NB4 (cell line): Measurements from ENCODE around the gene ANXA8.
"Not testable (repeated sequence)": the region's sequence is repeated elsewhere in the genome, so short reads cannot be mapped to it uniquely, and the experiment has no call there.

Source experiments
- CTCF ChIP-seq: IDR thresholded peaks from one replicate; pipeline ENCODE4 v1.5.1; 2012; ENCODE audit warnings: low read depth, low read length
- MAX ChIP-seq: IDR thresholded peaks from 2 replicates; pipeline ENCODE4 v1.6.1; 2011; ENCODE audit warnings: low read depth, low read length
- MYC ChIP-seq: IDR thresholded peaks from 2 replicates; pipeline ENCODE4 v1.6.1; 2011; ENCODE audit warnings: low read depth, low read length
- POLR2A ChIP-seq: IDR thresholded peaks from 2 replicates; pipeline ENCODE4 v1.6.1; 2011; ENCODE audit warnings: mild to moderate bottlenecking; ENCODE audit not compliant: insufficient read length; ENCODE audit errors: extremely low read depth

- TF ChIP-seq CTCF, POLR2A, MYC: not testable (repeated sequence)
- TF ChIP-seq MAX: 0 out of 2 replicates have a peak, but pooled peaks have one; percentile 9
Observed at GRCh38 chr10:47465216-47465917, 18.5 kb downstream of the ANXA8 start.
